ENCODE results near the gene ERCC4. TPM values are rescaled to one million over a fixed set of nuclear protein-coding genes. Genes with fewer than 3 reads are reported as not detected.

The ERCC4 gene
- total and polyA plus RNA-seq, 2 of the 8 experiments (the other 6 are each of a cell fraction or from before 2014, with no cell fraction given): 1.6 to 13.2 TPM

DNA sequence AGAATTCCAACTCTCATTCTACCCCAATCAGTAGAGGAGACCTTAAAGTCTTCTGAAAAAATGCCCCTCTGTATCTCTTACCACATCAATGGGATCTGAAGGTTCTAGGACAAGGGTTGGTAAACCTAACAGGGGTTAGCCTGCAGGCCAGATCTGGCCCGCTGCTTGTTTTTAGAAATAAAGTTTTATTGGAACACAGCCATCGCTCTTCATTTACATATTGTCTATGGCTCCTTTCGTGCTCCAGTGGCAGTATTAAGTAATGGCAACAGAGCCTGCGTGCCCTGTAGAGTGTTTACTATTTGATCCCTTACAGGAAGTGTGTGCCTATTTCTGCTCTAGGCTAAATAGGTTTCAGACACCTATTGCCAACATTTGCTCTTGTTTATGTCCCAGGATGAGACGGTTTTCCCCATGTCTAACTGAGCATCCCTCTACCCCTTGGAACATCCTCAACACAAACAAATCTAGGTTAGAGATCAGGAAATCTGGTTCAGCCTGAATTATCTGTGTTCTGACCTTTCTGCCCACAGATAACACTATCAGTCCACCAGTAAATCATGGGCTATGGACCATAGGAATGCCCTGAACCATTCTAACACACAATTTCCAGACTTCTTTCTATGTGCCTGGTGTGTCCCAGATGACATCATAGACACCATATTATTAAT, 44.2 kb upstream of the ERCC4 start:
- Histone ChIP-seq H3K23me2 (ENCODE audit: low read depth, low read length) (no peaks in the 10 kb centered on the region; the same call in 1 of the 2 replicates), H3K4me2 (ENCODE audit: insufficient read depth in 1 of 2, low read depth in 2 of 2, low read length in 2 of 2) (no peak overlapping the region), H3K27ac (ENCODE audit: low read depth, low read length) (no peak overlapping the region), H3K27me3 (replicated peaks in 1 of 4; ENCODE audit: control insufficient read depth in 3 of 4, extremely low read depth in 1 of 4, insufficient read depth in 3 of 4, low read length in 3 of 4) (no peaks in the 10 kb centered on the region), H3K56ac (replicated peaks; ENCODE audit: insufficient read length, low read depth, low read length) (no peak overlapping the region), H2AFZ (ENCODE audit: low read length) (no peak overlapping the region), H3K23ac (ENCODE audit: insufficient read length) (no peak overlapping the region), H2BK5ac (ENCODE audit: low read depth, low read length) (no peak overlapping the region), H3K79me2 (ENCODE audit: control insufficient read depth in 1 of 2, insufficient read depth in 2 of 2, low read length in 2 of 2) (no peaks in the 10 kb centered on the region), H3K18ac (ENCODE audit: extremely low read depth, low read length) (no peak overlapping the region), H4K5ac (ENCODE audit: insufficient read length, low read depth, low read length) (no peak overlapping the region), H2BK20ac (ENCODE audit: low read length) (no peak overlapping the region), H3K79me1 (ENCODE audit: low read depth, low read length) (no peaks in the 10 kb centered on the region), H2BK15ac (ENCODE audit: low read length) (no peak overlapping the region), H3K4ac (replicated peaks; ENCODE audit: insufficient read length, low read depth, low read length) (no peak overlapping the region), H3K14ac (ENCODE audit: insufficient read length) (no peak overlapping the region), H3K4me3 (ENCODE audit: extremely low read depth in 1 of 4, insufficient read depth in 2 of 4, low read depth in 3 of 4, low read length in 4 of 4) (no peak overlapping the region), H3K4me1 (replicated peaks in 1 of 4; ENCODE audit: control insufficient read depth in 3 of 4, insufficient read depth in 4 of 4, low read length in 3 of 4) (no peaks in the 10 kb centered on the region), H2BK120ac (replicated peaks; ENCODE audit: low read depth, low read length) (no peak overlapping the region), H2BK12ac (ENCODE audit: low read depth, low read length) (no peak overlapping the region), H3K9ac (replicated peaks in 1 of 4; ENCODE audit: extremely low read depth in 1 of 4, low read depth in 3 of 4, low read length in 3 of 4) (no peak overlapping the region), H4K20me1 (replicated peaks in 1 of 2; ENCODE audit: control insufficient read depth in 1 of 2, insufficient read depth in 2 of 2, low read length in 2 of 2) (no peaks in the 10 kb centered on the region), H3K9me3 (ENCODE audit: insufficient read depth in 2 of 2, low read depth in 1 of 2, low read length in 1 of 2) (no peaks in the 10 kb centered on the region), H4K8ac (ENCODE audit: extremely low read depth, insufficient read depth, low read length) (no peak overlapping the region), H3K36me3 (ENCODE audit: control insufficient read depth in 2 of 4, insufficient read depth in 4 of 4, low read length in 3 of 4) (no peaks in the 10 kb centered on the region), H4K91ac (replicated peaks; ENCODE audit: insufficient read length, low read length) (no peak overlapping the region), H2AK5ac (ENCODE audit: low read depth, low read length) (no peak overlapping the region)
- POLR2A ChIA-PET (ENCODE audit: partially characterized antibody): no interaction called here
- DNase-seq (ENCODE audit: low read depth in 1 of 2, low spot score in 2 of 2): no peak
- FAIRE-seq: no peak
- CTCF ChIA-PET (ENCODE audit: partially characterized antibody): interaction anchor here (1.4 to 3.1 kb wide), 2 partner anchors 11 to 18 kb away, joined by 3 to 21 read pairs; no protein-coding TSS in a partner anchor
- 84% methylated on average over 5 of the region's 5 CpGs; no CpG with 5 or more reads in 1 of the 2 experiments for WGBS, 2 experiments (ENCODE audit: extremely low coverage in 1 of 2, insufficient coverage in 1 of 2, insufficient read length in 1 of 2, insufficient replicate concordance in 2 of 2, low coverage in 1 of 2, low lambda C conversion rate in 2 of 2, missing lambda C conversion rate in 1 of 2)
